ENCODE results near the gene PATJ.
"Not testable (repeated sequence)": the region's sequence is repeated elsewhere in the genome, so short reads cannot be mapped to it uniquely, and the experiment has no call there.

PATJ gene, protein sequence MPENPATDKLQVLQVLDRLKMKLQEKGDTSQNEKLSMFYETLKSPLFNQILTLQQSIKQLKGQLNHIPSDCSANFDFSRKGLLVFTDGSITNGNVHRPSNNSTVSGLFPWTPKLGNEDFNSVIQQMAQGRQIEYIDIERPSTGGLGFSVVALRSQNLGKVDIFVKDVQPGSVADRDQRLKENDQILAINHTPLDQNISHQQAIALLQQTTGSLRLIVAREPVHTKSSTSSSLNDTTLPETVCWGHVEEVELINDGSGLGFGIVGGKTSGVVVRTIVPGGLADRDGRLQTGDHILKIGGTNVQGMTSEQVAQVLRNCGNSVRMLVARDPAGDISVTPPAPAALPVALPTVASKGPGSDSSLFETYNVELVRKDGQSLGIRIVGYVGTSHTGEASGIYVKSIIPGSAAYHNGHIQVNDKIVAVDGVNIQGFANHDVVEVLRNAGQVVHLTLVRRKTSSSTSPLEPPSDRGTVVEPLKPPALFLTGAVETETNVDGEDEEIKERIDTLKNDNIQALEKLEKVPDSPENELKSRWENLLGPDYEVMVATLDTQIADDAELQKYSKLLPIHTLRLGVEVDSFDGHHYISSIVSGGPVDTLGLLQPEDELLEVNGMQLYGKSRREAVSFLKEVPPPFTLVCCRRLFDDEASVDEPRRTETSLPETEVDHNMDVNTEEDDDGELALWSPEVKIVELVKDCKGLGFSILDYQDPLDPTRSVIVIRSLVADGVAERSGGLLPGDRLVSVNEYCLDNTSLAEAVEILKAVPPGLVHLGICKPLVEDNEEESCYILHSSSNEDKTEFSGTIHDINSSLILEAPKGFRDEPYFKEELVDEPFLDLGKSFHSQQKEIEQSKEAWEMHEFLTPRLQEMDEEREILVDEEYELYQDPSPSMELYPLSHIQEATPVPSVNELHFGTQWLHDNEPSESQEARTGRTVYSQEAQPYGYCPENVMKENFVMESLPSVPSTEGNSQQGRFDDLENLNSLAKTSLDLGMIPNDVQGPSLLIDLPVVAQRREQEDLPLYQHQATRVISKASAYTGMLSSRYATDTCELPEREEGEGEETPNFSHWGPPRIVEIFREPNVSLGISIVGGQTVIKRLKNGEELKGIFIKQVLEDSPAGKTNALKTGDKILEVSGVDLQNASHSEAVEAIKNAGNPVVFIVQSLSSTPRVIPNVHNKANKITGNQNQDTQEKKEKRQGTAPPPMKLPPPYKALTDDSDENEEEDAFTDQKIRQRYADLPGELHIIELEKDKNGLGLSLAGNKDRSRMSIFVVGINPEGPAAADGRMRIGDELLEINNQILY (N-terminal part only)

DNA sequence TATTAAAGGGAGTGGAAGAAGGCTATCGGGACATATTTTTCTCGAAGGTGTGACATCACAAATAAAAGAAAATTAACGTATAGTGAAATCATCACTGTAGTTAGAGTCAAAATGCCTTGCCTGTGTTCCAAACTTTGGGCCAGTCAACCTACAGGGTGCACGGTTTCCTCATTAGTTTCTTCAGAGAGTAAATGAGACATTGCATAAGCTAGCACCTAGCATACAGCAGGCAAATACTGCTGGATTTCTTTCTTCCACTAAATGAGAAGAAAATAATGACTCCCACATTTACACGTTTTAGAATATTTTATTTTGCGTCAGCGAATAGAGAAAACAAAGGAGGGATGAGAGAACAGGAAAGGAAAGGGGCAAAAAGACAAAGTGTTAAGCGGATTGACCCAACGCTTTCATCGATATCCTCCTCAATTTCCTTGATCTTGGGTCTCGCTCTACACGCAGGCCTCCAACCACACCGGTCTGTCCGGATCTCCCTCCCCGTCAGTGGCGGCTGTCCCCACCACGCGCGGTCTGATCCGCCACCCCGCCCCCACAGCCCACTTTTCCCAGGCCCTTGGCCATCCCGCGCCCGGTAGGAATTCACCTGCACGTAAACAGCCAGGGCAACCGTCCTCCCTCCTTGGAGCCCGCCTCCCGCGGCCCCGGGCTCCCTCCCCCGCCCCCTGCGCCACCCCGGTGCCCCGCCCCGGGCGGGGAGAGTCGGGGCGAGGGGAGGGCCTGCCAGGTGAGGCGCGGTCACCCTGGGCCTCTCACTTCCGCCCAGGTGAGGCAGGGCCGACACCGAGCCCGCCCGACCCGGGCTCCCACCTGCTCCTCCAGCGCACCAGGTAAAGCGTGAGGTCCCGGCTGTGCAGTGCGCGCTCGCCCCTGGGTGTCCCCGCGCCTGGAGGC, at the start of gene PATJ:
Gene PATJ (plus strand): TSS at position 770 of the 909 bp plus-strand sequence. CDS start 20,413 bp downstream, outside the sequence.
- peak; percentile 90 for DNase-seq

DNA sequence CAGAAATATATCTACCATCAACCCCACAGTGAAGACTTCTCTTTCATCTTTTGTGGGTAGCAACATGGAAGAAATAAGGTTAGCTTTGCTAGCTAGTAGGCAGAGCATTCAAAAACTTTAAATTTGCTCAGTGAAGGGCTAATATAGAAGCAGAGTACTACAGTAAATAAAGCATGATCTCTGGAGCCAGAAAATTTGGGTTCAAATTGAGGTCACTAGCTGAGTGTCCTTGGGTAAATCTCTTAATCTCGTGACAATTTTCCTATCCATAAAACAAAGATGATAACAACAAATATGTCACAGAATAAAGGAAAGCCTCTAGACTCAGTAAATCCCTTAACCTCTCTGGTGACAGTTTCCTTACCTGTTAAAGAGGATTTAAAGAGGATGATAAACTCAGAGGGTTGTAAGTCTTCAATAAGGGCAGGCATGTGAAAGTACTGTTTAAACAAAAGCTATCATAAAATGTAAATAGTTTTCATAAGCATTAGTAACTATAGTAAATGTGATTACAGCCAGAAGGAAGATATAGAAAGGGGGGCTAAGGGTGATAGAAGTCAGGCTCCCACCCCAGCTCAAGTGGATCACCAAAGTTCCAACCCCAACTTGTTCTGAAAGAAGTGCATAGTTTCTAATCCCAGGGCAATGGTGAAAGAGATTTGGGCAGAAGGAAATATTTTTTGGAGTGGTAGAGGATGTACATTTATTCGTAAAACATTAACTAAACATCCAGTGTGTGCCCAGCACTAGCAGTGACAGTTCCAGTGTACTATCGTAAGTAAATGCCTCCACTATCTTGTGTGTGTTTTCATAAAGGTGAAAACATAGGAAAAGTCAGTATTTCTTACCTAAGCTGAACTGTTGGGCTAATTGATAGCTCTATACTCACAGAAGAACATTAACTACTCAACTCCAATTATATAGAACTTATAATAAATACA, 42.1 kb upstream of the PATJ start:
- no peak for DNase-seq

DNA sequence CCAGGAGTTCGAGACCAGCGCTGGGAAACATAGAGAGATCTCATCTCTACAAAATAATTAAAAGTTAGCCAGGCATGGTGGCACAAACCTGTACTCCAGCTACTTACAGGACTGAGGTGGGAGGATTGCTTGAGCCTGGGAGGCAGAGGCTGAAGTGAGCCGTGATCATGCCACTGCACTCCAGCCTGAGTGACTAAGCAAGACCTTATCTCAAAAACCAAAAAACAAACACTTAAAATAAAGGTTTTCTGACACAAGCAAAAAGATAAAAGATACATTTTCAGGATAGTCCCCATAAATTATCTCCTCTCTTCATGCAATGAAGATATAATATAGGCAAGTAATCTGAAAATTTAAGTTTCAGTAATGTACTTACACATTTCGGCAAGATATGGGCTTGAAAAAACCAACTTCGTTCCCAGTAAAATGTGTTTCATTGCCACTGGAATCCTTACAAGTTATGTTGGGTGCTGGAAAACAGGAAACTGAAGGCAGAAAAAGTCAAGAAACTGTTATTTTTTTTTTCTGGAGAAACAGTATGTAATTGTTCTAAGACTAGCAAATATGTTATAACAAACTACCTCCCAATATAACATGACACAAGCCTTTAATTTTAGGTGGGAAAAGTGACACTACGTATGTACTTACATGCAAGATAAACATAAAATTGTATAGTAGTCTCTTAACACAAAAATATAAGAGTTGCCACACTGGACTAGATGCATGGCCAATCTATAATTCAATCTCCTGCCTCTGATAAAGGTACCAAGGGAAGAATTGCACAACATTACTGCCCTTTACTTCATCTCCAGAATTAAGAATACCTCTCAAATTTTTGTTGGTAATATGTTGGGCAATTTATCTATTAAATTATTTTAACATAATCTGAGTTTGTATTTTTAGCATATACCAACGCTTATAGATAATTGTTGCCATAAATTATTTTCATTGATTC, 33.0 kb upstream of the PATJ start:
- no peak for DNase-seq

DNA sequence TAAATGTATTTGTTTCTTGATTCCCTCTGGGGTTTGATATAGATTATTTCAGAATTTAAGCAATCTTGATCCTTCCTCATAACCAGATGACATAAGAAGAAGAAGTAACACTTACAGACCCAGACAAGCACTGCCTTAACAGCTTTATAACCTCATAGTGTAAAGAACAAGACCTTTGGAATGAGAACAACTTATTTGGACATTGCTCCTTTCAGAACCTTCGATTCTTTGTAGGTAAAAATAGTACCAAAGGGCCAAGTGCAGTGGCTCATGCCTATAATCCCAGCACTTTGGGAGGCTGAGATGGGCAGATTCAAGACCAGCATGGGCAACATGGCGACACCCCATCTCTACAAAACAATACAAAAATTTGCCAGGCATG, 32.4 kb upstream of the PATJ start:
- no peak for DNase-seq

DNA sequence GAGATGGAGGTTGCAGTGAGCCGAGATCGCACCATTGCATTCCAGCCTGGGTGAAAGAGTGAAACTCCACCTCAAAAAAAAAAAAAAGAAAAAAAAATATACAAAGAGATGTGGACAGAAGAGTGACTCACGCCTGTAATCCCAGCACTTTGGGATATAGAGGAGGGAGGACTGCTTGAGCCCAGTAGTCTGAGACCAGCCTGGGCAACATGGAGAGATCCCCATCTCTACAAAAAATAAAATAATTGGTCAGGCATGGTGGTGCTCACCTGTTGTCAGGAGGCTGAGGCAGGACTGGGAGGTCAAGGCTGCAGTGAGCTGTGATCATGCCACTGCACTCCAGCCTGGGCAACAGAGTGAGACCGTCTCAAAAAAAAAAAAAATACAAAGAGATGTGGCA, 31.0 kb upstream of the PATJ start:
- DNase-seq, result not testable (repeated sequence)

DNA sequence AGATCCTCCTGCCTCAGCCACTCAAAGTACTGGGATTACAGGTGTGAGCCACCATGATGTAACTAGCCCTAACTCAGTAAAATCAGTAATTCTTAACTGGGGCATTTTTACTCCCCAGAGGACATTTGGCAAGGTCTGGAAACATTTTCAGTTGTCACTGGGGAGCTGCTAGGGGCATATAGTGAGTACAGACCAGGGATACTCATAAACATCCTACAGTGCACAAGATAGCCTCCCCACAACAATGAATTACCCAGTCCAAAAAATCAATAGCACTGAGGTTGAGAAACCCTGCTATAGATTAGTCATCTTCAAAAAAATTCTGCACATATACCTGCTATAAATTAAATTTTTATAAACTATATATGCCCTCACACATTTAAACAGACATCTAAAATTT, 30.3 kb upstream of the PATJ start:
- no peak for DNase-seq

DNA sequence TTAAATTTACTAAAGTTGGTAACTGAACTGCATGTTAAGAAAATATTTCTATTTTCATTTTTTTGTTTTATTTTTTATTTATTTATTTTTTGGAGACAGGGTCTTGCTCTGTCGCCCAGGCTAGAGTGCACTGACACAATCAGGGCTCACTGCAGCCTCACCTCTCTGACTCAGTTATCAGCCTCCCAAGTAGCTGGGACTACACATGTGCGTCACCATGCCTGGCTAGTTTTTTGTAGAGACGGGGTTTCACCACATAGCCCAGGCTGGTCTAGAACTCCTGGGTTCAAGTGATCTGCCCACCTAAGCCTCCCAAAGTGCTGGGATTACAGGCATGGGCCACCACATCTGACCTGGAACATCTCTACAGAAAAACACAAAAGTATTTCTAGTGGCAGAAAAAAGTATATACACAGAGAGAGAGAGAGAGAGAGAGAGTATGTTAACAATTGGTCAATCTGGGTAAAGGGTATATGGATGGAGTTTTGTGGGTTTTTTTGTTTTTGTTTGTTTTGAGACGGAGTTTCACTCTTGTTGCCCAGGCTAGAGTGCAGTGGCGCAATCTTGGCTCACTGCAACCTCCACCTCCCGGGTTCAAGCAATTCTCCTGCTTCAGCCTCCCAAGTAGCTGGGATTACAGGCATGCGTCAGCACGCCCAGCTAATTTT, 23.1 kb upstream of the PATJ start:
- DNase-seq, result not testable (repeated sequence)

DNA sequence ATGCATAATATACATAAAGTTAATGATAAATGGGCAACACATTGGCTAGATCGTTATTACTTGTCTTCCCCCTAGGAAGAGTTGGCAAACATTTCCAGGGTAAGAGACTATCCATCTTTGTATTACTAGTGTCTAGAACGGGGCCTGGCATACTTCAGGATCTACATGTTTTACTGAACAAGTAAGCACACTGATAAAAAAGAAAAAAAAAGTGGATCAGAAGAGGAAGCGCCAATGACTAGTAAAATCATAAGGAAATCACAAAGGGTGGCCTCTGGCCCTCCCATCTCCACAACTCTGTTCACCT, 17.8 kb upstream of the PATJ start:
- peak; percentile 23 for DNase-seq

DNA sequence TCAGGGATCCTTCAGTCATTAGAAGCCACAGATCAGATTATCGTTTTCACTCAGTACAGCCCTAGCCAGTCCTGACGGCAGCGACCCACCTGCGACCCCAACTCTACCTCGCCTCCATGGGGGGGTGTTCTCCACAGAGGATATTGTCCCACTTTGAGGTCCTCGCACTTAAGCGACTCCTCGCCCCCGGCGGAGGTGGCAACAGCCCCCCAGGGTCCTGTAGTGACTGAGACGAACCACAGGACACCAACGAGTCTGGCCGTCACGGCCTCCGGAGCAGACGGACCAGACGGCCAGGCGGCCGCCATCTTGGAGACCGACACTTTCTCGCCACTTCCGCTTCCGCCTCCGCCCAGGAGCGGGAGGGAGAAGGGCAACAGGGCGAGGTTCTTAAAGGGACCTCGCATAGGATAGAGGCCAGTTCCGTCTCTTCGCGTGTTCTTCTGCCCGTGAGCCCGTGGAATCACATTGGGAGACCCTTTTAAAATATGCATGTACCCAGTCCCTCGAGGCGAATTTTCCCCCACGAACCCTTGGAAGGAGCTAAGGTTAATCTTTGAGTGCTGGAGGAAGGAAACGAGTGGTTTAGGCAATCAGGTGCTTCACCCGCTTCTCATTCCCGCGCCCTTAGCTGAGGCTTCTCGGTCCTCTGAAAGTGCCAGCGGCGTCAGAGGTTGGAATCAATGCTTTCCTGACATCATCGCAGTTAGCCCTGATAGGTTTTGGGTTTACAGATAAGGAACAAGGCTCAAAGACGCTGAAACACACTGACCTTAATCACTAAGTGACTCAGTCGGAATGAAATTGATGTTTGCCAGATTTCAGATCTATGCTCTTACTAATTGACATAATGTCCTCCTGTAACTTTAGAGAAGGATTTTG, 17.2 kb upstream of the PATJ start, which contains the start of gene TM2D1:
Gene TM2D1 (minus strand): TSS at position 329 of the 882 bp plus-strand sequence. CDS start 21 bp downstream, at position 308.
- DNase-seq, result peak; percentile 92

DNA sequence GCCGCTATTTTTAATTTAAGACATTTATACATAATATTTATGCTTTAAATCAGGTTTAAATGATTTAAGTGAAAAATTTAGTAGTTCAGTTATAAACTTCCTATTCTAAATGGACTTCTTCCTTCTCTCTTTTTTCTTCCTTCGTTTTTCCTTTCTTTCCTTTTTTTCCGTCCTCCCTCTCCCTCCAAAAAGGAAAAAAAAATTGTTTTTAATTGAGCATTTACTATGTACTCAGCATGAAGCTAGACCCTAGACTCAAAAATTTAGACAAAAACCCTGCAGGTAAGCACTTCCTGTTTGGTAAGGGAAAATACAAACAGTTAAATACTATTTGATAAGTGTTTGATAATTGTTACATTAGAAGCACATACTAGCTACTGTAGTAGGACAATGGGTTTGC, 14.7 kb upstream of the PATJ start:
- no peak for DNase-seq

DNA sequence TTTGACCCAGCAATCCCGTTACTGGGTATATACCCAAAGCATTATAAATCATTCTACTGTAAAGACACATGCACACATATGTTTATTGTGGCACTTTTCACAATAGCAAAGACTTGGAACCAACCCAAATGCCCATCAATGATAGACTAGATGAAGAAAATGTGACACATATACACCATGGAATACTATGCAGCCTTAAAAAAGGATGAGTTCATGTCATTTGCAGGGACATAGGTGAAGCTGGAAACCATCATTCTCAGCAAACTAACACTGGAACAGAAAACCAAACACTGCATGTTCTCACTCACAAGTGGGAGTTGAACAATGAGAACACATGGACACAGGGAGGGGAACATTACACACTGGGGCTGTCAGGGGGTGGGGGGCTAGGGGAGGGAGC, 11.6 kb upstream of the PATJ start:
- not testable (repeated sequence) for DNase-seq

DNA sequence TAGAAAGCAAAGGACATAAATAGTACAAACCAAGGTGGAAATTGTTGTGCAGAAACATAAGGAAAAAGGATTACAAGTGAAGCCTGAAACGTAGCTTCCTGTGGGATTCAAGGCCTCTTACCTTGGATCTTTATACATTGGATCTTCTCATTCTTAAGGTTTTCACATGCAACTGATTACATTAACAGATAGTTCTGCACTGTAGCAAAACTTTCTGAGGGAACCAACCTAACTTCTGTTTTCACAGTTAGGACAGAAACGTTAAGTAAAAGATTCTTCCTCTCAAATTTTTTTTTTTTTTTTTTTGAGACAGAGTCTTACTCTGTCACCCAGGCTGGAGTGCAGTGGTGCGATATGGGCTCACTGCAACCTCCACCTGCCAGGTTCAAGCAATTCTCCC, 9.6 kb upstream of the PATJ start:
- no peak for DNase-seq

DNA sequence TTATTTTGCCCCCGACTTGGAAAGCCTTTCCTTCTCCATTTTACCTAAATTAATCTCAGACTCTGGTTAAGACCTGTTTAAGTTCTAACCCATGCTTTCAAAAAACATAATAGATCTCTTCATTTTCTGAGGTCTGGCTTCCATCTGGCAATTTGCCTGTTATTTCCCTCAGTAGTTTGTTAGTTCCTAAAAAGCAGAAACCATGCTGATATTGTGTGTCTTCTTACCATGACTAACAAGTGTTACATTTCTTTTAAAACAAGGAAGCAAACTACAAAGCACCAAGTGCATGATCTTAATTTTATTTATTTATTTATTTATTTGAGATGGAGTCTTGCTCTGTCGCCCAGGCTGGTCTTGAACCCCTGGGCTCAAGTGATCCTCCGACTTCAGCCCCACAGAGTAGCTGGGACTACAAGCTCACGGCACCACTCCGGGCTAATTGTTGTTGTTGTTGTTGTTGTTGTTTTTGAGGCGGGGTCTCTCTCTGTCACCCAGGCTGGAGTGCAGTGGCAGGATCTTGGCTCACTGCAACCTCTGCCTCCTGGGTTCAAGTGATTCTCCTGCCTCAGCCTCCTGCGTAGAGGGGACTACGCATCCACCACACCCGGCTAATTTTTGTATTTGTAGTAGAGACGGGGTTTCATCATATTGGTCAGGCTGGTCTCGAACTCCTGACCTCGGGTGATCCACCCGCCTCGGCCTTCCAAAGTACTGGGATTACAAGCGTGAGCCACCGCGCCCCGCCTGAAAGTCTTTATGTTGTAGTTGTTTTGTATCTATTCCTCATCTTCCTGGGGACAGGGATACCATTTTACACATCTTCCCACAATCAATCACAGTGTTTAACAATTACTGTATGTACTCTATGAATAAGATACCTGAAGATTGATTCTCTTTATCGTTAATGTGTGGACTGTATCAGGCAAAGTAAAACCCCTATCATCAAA, 1.3 kb upstream of the PATJ start:
- peak; percentile 33 for DNase-seq

DNA sequence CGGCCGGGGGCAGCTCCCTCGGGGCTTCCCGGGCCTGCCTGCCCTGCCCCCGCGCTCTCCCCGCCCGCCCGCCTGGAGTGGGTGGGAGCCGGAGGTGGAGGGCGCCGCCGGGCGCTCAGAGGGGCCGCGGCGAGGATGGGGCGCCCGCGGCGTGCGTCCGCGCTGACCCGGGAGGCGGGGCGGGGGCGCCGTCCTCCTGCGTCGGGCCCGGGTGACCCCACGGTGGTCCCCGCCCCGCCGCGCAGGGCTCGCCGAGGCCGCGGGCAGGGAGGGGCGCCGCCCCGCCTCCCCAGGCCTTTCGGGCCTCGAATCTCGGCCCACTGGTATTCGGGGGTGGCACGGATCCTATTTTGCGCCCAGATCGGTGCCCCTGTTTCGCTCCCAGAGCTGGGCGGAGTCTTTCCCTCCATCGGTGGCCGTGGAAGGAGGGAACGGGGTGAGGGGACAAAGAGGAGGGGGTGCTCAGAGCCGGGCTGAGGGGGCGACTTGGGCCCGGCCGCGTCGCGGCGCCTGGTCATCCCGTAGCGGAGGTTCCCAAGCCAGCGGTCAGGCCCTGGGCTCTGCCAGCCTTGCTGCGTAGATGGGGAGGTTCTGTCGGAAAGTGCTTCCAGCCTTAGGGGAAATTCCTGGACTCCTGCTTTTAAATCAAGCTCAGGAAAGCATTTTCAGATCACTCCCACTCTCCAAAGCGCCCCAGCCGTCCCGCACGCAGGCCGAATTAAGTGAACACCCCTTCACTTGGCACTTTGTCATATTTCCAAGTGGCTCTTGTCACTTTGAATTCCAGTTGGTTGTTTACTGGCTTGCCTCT, 545 bp downstream of the PATJ start:
- DNase-seq, result peak; percentile 85

DNA sequence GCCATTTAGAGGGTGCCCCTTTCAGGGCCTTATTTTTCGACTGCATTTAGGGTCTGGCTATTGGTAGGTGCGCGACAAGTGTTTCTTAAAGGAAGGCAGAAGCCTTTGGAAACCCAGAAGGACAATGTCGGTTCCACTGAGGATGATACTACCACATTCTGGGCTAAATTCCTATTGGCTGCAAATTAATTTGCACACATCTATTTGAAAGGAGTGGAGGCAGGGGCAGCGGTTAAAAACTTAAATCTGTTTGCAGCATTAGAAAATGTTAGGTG, 1.1 kb downstream of the PATJ start:
- DNase-seq, result peak; percentile 32
